MG63 (cell line): ENCODE measurements around the gene TMEM33. TPM values are rescaled to one million over a fixed set of nuclear protein-coding genes. Genes with fewer than 3 reads are reported as not detected.

Experiments used
- DNase-seq: peaks from one replicate; pipeline ENCODE4 v3.0.0-alpha.2; 2020
- H3K27me3 ChIP-seq: fragments of 250-450 bp; sonication (Bioruptor Pico); 2 replicates; pipeline ENCODE4 v1.5.1; 2020; ENCODE audit warnings: mild to moderate bottlenecking, moderate library complexity
- H3K36me3 ChIP-seq: fragments of 250-450 bp; sonication (Bioruptor Pico); 2 replicates; pipeline ENCODE4 v1.5.1; 2020; ENCODE audit warnings: mild to moderate bottlenecking, moderate library complexity
- H3K4me3 ChIP-seq: fragments of 250-450 bp; sonication (Bioruptor Pico); 2 replicates; pipeline ENCODE4 v1.5.1; 2020; ENCODE audit warnings: mild to moderate bottlenecking, moderate library complexity
- H3K9me3 ChIP-seq: fragments of 250-450 bp; sonication (Bioruptor Pico); 2 replicates; pipeline ENCODE4 v1.5.1; 2020; ENCODE audit warnings: mild to moderate bottlenecking, moderate library complexity
- total RNA-seq: library from RNA; depleted of rRNA; stranded (reverse); fragments of >200 nt; shearing (Covaris generic); gene quantifications from 2 replicates; pipeline ENCODE4 v1.2.3, GENCODE V29; 2014; ENCODE audit warnings: low replicate concordance

The TMEM33 gene
- total RNA-seq, 1 experiment from 2014 or later, result 37.9 TPM

DNA sequence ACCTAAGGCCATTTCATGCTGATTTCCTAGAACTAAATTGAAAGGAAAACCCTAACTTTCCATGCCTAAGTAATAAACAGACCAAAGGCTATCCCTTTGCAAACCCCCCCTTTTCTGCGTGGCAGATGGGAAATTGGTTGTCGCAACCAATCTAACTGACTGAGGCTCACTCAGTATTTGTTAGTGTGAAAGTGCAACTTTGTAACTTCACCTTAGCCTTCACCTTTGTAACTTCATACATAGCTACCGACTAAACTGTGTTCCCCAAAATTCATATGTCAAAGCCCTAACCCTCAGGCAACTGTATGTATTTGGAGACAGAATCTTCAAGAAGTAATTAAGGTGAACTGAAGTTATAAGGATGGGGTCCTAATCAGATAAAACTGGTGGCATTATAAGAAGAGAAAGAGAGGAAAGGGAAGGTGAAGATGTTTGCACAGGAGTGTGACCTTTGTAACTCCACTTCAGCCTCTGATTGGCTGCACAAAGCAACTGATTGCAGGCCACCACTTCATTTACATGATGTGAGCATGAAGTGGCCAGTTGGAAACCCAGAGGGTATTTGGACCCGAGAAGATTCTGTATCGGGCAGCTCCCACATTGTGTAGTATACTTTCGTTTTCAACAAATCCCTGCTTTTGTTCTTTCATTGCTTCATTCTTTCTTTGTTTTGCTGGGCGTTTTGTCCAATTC is 4.9 kb upstream of the TMEM33 start:
- DNase-seq, result no peak
- Histone ChIP-seq H3K27me3 (no peaks in the 10 kb centered on the region), H3K36me3 (no peaks in the 10 kb centered on the region), H3K9me3 (no peaks in the 10 kb centered on the region), H3K4me3 (no peak overlapping the region)

GRCh38 chr4:41932988-41933387 is 2.2 kb upstream of the TMEM33 start:
- peaks cover 9% of the 10 kb centered on the region for H3K36me3 ChIP-seq
- H3K9me3 ChIP-seq, result no peaks in the 10 kb centered on the region
- no peak for DNase-seq
- no peak overlapping the region for H3K4me3 ChIP-seq
- no peaks in the 10 kb centered on the region for H3K27me3 ChIP-seq

DNA sequence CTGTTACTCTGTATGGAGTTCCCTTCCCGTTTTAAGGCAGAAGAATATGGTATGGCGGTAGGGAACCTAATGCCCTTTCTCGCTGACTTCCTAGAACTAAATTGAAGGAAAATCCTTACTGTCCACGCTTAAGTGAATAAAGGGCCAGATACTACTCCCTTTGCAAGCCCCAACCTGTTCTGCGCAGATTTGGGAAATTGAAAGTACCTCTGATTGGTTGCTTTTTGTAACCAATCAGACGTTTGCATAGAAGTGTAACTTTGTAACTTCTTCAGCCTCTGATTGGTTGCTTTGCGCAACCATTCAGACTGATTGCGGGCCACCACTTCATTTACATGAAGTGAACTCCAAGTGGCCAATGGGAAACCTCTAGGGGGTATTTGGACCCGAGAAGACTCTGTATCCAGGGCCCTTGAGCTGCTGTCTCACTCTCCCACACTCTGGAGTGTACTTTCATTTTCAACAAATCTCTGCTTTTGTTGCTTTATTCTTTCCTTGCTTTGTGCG is 1.2 kb upstream of the TMEM33 start:
- Histone ChIP-seq H3K27me3 (no peaks in the 10 kb centered on the region), H3K9me3 (no peaks in the 10 kb centered on the region), H3K4me3 (no peak overlapping the region), H3K36me3 (peaks cover 11% of the 10 kb centered on the region)
- no peak for DNase-seq

DNA sequence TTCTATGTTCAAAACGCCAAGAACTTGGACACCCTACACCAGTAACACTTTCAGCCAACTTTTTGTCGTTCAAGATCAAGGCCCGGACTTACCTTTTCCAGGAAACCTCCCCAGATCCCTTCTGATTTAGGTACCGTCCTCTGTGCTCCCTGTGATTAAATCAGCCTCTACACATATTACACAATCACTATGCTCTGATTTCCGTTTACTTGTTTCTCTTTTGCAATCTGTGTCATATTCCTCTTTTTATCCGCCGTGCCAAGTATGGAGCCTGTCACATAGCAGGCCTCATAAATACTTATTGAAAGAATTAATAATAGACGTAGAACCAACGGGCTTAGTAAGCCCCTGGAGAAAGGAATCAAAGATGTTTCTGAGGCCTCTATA is 722 bp upstream of the TMEM33 start:
- Histone ChIP-seq H3K27me3 (no peaks in the 10 kb centered on the region), H3K4me3 (peak overlapping the region; percentile 77), H3K9me3 (no peaks in the 10 kb centered on the region), H3K36me3 (peaks cover 16% of the 10 kb centered on the region)
- no peak for DNase-seq

DNA sequence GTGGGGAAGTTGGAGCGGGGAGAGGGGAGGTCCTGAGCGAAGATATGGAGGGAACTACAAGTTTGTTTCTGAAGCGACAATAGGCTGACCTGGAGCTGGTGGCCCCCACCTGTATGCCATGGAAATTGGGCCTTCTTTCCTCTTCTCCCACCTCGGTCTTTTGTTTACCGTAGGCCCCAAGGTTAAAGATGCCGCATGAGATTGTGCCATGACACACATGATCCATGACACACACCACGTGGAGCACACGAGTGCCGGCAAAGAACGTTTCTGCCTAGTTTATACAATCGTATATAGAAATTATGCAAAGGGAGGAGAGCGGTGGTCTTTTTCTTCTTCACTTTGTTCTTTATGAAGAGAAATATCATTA is 408 bp downstream of the TMEM33 start:
- peaks cover 20% of the 10 kb centered on the region for H3K36me3 ChIP-seq
- peak; percentile 3 for DNase-seq
- no peaks in the 10 kb centered on the region for H3K27me3 ChIP-seq
- H3K9me3 ChIP-seq, result no peaks in the 10 kb centered on the region
- H3K4me3 ChIP-seq, result peak overlapping the region; percentile 77

GRCh38 chr4:41939016-41939626 is 3.9 kb downstream of the TMEM33 start:
- no peaks in the 10 kb centered on the region for H3K9me3 ChIP-seq
- H3K4me3 ChIP-seq, result no peak overlapping the region
- peaks cover 23% of the 10 kb centered on the region for H3K36me3 ChIP-seq
- DNase-seq, result no peak
- no peaks in the 10 kb centered on the region for H3K27me3 ChIP-seq

GRCh38 chr4:41940834-41941233 is 5.6 kb downstream of the TMEM33 start:
- no peaks in the 10 kb centered on the region for H3K27me3 ChIP-seq
- no peaks in the 10 kb centered on the region for H3K9me3 ChIP-seq
- H3K36me3 ChIP-seq, result peaks cover 26% of the 10 kb centered on the region
- DNase-seq, result no peak
- no peak overlapping the region for H3K4me3 ChIP-seq

- Histone ChIP-seq H3K9me3 (no peaks in the 10 kb centered on the region), H3K36me3 (peaks cover 25% of the 10 kb centered on the region), H3K4me3 (no peak overlapping the region), H3K27me3 (no peaks in the 10 kb centered on the region)
- no peak for DNase-seq
Measured at GRCh38 chr4:41943506-41943905, 8.3 kb downstream of the TMEM33 start.

DNA sequence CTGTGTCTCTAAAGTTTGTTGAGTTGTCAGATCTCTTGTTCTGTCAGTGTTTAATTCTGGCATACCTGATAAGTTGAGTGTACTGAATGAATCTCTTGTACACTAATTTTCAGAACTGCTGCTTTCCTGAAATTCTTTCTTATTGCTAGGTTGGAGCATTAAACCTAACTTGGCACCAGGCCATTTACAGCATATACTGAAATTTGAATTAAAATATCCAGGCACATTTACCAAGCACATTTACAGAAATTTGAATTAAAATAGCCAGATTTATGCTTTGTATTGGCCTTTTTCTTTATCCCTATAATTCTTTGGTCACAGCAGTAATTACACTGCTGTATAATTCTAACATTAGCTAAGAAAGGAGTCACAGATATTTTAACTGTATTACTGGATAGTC is 8.9 kb downstream of the TMEM33 start:
- Histone ChIP-seq H3K36me3 (peaks cover 22% of the 10 kb centered on the region), H3K27me3 (no peaks in the 10 kb centered on the region), H3K9me3 (no peaks in the 10 kb centered on the region), H3K4me3 (no peak overlapping the region)
- DNase-seq, result no peak

GRCh38 chr4:41949531-41949930 is 14.3 kb downstream of the TMEM33 start:
- no peak for DNase-seq
- Histone ChIP-seq H3K36me3 (peaks cover 42% of the 10 kb centered on the region), H3K27me3 (no peaks in the 10 kb centered on the region), H3K9me3 (no peaks in the 10 kb centered on the region), H3K4me3 (no peak overlapping the region)

- Histone ChIP-seq H3K27me3 (no peaks in the 10 kb centered on the region), H3K4me3 (no peak overlapping the region), H3K9me3 (no peaks in the 10 kb centered on the region), H3K36me3 (peaks cover 17% of the 10 kb centered on the region)
- no peak for DNase-seq
Measured at GRCh38 chr4:41957634-41958033, 22.4 kb downstream of the TMEM33 start.

DNA sequence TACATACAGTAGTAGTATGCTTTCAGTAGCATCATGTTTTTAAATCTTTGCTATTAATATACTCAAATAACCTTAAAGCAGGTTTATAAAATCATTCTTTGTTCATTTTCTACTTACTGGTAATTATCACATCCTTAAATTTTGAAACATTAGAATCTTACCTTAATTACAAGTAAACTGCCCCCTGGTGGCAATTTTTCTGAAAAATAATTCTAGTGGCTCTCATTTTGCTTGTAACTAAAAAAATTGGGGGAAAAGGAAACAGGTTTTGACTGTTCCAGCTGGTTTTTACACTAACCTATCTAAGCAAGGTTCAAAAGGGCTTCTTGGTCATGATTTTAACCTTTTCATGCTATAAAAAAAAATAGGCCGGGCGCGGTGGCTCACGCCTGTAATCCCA is 27.9 kb downstream of the TMEM33 start:
- Histone ChIP-seq H3K27me3 (no peaks in the 10 kb centered on the region), H3K4me3 (no peak overlapping the region), H3K9me3 (no peaks in the 10 kb centered on the region), H3K36me3 (no peaks in the 10 kb centered on the region)
- no peak for DNase-seq

GRCh38 chr4:41964401-41964800 is 29.2 kb downstream of the TMEM33 start:
- DNase-seq, result no peak
- H3K4me3 ChIP-seq, result no peak overlapping the region
- no peaks in the 10 kb centered on the region for H3K36me3 ChIP-seq
- no peaks in the 10 kb centered on the region for H3K9me3 ChIP-seq
- no peaks in the 10 kb centered on the region for H3K27me3 ChIP-seq

GRCh38 chr4:41967392-41967791 is 32.2 kb downstream of the TMEM33 start:
- no peak for DNase-seq
- no peaks in the 10 kb centered on the region for H3K27me3 ChIP-seq
- H3K4me3 ChIP-seq, result no peak overlapping the region
- H3K36me3 ChIP-seq, result no peaks in the 10 kb centered on the region
- no peaks in the 10 kb centered on the region for H3K9me3 ChIP-seq

- no peaks in the 10 kb centered on the region for H3K27me3 ChIP-seq
- no peak overlapping the region for H3K4me3 ChIP-seq
- no peak for DNase-seq
- H3K36me3 ChIP-seq, result no peaks in the 10 kb centered on the region
- no peaks in the 10 kb centered on the region for H3K9me3 ChIP-seq
Measured at GRCh38 chr4:41969671-41970070, 34.4 kb downstream of the TMEM33 start.

DNA sequence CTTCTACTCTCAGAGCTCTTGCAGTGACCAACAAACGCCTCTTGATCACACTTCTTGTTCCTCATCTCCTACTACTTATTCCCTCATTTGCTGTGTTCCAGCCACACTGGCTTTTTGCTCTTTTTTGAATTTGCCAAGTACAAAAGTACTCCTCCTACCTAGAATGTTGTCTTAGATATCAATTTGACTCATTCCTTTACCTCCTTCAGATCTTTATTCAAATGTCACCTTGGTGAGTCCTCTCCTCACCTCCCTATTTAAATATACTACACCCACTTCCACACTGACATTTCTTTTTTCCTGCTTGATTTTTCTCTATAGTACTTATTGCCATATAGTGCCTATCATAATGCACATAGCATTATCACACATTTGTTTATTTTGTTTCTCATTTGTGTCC is 40.1 kb downstream of the TMEM33 start:
- Histone ChIP-seq H3K36me3 (no peaks in the 10 kb centered on the region), H3K4me3 (no peak overlapping the region), H3K27me3 (no peaks in the 10 kb centered on the region), H3K9me3 (no peaks in the 10 kb centered on the region)
- no peak for DNase-seq

DNA sequence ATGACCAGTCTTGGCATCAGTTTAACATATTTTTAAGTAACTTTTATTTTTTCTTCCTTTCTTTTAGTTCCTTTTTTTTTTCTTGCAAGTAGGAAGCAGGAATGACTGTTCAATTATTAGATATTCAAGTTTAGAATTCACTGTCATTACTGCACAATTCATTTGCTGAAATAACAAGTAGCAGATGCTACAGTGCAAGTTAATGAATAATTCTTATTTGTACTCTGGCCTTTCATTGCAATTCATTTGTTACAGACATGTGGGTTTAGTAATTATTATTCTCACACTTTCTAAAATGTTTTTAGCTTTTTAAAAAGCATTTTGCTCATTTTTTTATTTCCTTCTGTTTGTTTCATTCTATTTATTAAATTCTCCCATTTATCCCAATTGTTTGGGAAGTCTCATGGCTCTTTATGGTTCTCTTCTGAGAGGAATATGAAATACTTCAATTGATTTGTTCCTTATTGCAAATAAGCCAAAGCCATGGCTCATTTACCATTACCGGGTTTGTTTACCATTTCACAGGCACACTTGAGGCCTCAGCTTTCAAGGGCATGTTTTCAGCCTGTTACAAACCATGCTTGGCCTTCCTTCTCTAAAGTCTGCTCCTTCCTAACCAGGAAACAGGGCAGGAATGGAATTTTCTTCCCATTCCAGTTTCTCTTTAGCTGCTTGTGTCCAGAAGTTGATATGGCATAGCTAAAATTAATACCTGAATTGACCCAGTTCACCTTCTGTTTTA is 41.7 kb downstream of the TMEM33 start:
- Histone ChIP-seq H3K27me3 (no peaks in the 10 kb centered on the region), H3K36me3 (no peaks in the 10 kb centered on the region), H3K4me3 (no peak overlapping the region), H3K9me3 (no peaks in the 10 kb centered on the region)
- DNase-seq, result no peak

GRCh38 chr4:41977709-41978108 is 42.5 kb downstream of the TMEM33 start:
- no peak for DNase-seq
- Histone ChIP-seq H3K9me3 (no peaks in the 10 kb centered on the region), H3K4me3 (no peak overlapping the region), H3K27me3 (no peaks in the 10 kb centered on the region), H3K36me3 (no peaks in the 10 kb centered on the region)
